Stimulated activated CD4-positive, alpha-beta T cell treated with anti-CD3 and anti-CD28 coated beads, Interleukin-1b, Interleukin-23, amount 100 ng/mL, for 24 hours (primary cell): ENCODE data around the gene FITM2.
"Not testable (repeated sequence)": the region's sequence is repeated elsewhere in the genome, so short reads cannot be mapped to it uniquely, and the experiment has no call there.

Source experiments
- DNase-seq, 4 experiments: peaks; one replicate each; pipeline ENCODE4 v3.0.0-alpha.2; 2020; ENCODE audit warnings: low read depth in 4 of 4, low spot score in 1 of 4

Gene FITM2

DNA sequence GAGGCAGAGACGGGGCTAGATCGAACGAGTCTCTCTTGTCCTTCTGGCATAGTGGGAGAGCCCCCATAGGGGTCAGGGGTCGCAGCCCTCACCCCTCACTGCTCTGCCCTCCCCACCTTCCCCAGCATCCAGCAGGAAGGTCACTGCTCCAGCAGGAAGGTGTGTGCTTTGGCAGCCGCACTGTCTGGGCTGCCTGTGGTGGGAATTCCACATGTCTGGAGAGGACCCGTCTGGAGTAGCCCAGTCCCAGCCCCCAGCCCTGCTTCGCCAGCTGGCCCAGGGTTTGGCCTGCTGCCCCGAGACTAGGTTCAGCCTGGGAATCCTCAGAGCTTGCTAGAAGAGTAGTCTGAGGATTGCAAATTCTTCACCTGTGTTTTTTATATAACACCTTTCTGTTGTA is 23.3 kb upstream of the FITM2 start:
- no peak for DNase-seq

DNA sequence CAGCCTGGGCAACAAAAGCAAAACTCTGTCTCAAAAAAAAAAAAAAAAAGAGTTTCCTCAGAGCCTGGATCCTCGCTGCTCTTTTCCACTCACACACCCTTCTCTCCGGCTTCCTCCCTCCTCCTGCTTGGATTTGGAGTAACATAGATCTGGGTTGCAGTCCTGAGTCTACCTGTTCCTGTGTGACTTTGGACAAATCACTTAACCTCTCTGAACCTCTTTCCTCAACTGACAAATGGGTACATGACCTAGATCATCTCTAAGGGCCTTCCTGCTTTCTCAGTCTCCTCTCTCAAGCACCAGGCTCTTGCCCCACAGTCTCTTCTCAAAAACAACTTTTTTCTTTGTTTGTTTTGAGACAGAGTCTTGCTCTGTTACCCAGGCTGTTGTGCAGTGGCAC is 20.2 kb upstream of the FITM2 start:
- DNase-seq = no peak

DNA sequence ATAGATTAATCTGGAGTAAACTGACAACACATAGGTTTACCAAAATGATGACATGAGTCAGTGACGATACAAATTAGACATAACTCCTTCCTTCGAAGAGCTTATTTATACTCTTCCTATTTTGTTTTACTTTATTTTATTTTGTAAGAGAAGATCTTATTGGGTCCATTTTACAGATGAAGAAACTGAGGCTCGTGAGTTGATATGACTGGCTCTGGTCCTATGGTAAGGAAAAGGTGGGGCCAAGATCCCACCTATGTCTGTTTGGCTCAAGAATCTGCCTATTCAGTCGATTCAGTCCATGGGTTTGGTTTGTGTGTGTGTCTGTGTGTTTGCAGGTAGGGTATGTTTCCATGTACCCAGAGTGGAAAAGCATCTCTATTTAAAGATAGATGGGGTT is 17.4 kb upstream of the FITM2 start:
- DNase-seq = no peak

DNA sequence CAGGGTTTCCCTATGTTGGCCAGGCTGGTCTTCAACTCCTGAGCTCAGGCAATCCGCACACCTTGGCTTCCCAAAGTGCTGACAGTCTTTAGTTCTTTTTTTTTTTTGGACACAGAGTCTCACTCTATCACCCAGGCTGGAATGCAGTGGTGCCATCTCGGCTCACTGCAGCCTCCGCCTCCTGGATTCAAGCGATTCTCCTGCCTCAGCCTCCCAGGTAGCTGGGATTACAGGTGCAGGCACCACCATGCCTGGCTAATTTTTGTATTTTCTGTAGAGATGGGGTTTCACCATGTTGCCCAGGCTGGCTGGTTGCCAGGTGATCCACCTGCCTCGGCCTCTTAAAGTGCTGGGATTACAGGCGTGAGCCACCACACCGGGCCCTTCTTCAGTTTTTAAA is 16.7 kb upstream of the FITM2 start:
- not testable (repeated sequence) for DNase-seq

DNA sequence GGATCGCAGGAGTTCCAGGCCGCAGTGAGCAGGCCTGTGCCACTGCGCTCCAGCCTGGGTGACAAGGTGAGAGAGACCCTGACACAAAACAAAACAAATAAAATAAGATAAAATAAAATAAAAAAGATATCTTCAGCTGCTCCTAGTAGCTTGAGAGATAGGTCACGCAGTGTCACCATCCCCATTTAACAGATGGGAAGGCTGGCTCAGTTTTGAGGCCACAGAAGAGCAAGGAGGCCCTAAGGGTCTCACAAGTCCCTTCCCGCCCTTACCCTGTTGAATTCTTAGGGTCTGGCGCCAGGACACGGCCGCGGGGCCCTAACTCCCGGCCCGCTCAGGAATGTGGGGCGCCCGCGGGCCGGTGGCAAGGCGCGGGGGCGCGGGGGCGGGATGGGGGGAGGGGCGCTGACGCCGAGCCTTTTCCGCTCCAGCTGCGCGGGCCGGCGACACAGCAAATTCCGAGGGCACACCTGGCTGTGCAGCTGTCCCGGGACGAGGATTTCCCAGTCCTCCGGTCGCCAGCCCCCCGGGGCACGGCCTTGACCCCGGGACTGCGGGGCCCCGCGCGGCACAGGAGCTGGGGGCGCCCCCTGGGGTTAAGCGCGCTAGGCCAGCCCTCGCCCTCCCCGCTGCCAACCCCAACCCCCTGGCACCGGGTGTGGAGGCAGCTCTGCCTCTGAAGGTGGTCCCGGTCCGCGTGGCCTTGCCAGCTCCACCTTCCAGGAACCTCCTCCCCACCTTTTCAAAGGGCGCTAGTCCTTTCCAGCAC is 15.6 kb upstream of the FITM2 start:
- DNase-seq = peak in 2 of 4 experiments; percentile 8 to 17

GRCh38 chr20:44324343-44324742 is 13.3 kb upstream of the FITM2 start:
- DNase-seq = no peak

DNA sequence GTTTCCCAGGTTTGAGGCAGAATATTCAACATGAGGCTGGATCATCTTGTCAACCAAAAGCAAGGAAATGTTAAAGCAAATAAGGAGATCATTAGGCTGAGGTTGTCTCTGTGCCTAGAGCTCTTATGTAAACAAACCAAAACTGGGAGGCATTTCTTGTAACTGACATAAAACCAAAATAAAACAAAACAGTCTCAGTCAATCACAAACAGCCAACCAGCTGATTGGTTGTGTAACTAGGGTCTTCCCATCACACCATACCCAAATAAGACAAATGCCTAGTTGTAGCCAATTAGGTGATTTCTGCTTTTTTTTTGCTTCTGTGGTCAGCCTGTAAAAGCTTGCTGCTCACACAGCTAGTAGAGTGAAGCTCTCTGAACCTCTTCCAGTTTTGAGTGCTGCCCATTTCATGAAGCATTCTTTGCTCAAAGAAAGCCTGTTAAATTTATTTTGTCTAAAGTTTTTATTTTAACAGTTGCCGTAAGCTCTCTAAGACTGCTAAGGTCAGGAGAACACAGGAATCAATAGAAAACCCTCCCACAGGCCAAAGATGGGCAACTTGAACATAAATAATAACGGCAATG is 8.9 kb upstream of the FITM2 start:
- DNase-seq = no peak

DNA sequence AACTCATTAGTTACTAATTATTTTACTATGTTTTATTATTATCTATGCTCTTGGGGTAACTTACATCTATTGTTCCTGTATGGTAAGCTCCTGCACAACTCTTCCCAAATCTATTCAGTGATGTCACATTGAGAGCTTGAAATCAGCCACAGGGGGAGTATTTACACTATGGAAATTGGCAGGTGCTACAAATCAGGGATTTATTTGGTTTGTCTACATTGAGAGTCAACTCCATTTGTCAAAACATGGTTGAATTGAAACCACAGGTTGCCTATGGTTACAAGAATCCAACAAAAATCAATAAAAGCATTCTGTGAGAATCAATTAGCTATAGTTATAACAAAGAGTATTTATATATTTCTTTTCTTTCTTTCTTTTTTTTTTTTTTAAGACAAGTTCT is 3.9 kb upstream of the FITM2 start:
- no peak for DNase-seq

DNA sequence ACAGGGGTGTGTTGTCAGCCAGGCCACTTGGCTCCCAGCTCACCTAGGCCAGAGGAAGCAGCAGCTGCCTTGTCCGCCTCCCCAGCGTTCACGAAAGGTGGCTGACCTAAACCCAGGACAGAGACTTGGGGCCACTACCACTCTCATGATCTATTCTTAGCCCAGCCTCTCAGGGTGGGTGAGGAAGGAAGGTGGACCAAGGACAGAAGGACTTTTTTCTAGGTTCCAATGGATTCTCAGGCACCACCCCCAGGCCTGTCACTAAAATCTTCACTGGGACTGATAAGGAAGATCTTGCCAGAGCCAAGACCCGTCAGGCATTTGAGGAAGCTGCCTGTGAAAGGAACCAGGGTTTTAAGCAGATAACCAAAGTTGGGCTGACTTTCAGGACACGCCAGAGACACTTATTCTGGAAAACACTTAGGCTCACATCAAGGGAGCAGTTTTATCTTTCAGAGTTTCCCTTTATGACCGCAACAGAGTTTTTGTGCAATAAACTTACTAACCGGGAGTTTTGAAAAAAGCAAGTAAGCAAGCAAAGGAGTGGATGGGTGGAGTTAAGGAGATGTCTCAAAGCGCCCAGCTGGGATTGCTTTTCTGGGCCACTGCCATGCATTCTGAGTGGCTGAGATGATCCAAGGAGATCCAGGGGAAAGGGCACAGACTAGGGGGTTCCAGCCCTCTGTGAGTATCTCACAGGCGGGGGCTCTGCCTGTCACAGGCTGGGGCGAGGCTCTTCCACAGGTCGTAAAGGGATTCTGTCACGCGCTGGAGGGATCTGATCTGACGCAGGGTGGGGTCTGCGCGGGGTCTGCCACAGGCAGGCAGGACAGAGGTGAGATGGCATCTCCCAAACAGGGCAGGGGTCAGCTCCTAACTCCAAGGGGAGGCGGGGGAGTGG is 989 bp downstream of the FITM2 start:
- DNase-seq = no peak

DNA sequence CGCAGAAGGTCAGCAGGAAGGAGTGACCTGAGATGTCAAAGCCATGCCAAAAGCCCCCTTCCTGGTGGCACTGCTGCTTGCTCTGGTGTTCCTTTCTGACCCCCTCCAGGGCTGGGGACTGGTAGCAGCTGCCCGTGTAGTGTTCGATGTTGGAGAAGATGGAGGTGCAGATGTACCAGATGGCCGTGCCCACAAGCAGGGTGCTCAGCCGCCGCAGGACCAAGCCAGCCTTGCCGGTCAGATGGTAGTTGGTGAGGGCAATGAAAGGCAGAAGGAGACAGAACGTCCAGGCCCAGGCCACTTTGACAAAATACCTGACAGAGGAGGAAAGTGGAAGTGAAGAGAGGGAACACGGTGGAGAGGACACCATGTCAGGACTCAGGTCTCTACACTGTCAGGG is 4.1 kb downstream of the FITM2 start:
- DNase-seq = no peak

DNA sequence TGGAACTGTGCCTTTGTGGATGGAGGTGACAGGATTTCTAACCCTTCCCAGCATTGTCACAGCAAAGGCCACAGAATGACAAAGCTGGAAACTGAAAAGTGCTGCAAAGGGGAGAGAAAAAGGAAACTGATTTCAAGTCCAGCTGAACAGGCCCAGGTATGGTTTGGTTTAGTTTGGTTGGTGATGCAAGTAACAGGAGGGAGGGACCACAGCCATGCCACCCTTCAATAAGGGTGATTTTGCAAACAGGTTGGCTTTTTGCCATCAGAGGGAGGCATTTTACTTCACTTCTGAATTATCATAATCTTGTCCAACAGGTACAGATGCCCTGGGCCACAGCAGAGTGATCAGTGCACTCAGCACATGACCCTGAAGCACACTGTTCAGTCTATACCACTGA is 6.6 kb downstream of the FITM2 start:
- DNase-seq = no peak

- no peak for DNase-seq
Measured at GRCh38 chr20:44302736-44303135, 8.3 kb downstream of the FITM2 start.

GRCh38 chr20:44302026-44302669 is 8.9 kb downstream of the FITM2 start:
- no peak for DNase-seq

DNA sequence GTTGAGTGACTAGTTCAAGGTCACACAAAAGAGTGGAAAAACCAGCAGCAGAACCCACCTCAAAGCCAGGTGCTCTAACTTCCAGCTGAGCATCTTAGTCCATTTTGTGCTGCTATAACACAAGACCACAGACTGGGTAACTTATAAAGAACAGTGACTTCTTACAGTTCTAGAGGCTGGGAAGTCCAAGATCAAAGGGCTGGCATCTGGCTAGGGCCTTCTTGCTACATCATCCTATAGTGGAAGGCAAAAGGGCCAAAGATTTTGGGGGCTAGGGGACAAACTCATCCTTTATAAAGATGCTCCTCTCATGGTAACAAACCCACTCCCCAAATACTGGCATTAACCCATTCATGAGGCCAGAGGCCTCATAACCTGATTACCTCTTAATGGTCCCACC is 9.7 kb downstream of the FITM2 start:
- no peak for DNase-seq

DNA sequence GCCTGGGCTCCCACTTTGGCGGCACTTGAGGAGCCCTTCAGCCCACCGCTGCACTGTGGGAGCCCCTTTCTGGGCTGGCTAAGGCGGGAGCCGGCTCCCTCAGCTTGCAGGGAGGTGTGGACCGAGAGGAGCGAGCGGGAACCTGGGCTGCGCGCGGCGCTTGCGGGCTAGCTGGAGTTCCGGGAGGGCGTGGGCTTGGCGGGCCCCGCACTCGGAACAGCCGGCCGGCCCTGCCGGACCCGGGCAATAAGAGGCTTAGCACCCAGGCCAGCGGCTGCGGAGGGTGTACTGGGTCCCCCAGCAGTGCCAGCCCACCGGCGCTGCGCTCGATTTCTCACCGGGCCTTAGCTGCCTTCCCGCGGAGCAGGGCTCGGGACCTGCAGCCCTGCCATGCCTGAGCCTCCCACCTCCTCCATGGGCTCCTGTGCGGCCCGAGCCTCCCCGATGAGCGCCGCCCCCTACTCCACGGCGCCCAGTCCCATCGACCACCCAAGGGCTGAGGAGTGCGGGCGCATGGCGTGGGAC is 11.9 kb downstream of the FITM2 start:
- DNase-seq = not testable (repeated sequence)

DNA sequence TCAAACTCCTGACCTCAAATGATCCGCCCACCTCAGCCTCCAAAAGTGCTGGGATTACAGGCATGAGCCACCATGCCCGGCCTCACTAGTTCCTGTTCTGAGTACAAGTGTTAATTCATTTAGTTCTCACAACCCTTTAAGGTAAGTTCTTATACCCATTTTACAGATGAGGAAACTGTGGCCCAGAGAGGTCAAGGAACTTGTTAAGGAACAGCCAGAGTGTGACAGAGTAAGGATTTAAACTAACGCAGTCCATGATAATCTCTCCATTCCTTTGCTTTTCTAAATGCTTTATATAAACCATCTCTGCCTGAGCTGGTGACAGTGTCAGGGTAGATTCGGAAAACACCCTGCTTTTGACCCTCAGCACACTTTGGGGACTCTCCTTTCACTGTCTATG is 13.3 kb downstream of the FITM2 start:
- no peak for DNase-seq

DNA sequence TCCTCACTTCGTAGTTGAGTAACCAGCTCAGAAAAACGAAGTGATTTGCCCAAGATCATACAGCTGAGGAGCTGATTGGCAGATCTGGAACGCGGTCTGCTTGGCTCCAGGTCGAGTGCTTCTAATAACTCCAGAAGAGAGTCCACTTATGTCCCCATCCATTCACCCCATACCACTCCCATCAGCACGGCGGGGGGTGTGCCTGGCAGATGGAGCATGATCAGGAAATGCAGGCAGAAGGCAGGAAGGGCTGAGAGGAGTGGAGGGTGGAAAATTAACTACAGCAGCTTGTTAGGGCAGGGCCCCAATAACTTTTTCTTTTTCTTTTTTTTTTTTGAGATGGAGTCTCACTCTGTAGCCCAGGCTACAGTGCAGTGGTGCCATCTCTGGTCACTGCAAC is 15.0 kb downstream of the FITM2 start:
- DNase-seq = no peak

GRCh38 chr20:44291754-44292153 is 19.2 kb downstream of the FITM2 start:
- DNase-seq = no peak

- no peak for DNase-seq
Measured at GRCh38 chr20:44288252-44288651, 22.8 kb downstream of the FITM2 start.

DNA sequence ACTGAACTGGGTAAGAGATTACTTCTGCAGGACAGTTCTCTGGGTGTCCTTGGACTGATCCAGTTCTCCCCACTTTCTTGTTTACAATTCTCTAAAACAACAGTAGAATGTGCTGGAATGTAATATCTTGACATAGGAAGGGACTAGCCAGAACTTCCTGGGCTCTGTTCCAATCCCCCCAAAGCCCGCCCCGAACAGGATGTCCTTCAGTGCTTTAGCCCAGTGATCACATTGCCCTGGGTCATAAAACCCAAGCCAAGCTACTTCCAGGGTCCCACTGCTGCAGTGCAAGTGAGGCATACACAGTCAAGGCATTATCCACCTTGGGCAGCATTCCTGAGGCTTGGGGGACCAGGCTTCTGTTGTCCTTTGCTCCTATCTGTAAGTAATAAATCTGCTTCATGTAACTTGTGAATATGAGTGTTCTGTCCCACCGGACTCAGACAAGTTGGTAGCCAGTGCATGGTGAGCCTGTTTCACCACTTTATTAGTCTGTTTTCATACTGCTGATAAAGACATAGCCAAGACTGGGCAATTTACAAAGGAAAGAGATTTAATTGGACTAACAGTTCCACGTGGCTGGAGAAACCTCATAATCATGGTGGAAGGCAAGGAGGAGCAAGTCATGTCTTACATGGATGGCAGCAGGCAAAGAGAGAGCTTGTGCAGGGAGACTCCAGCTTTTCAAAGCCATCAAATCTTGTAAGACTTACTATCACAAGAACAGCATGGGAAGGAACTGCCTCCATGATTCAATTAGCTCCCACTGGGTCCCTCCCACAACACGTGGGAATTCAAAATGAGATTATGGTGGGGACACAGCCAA is 23.5 kb downstream of the FITM2 start:
- no peak for DNase-seq
